Esophagus mucosa (tissue), 1 donor: ENCODE measurements around the gene PIM3. TPM values are rescaled to one million over a fixed set of nuclear protein-coding genes. Genes with fewer than 3 reads are reported as not detected.
"Not testable (repeated sequence)": the region's sequence is repeated elsewhere in the genome, so short reads cannot be mapped to it uniquely, and the experiment has no call there.

ENCODE experiments used
- ATAC-seq: fragments of 200-7000 bp; cut with Tn5 transposase; one replicate; pipeline ENCODE4 v1.9.1; 2020
- total RNA-seq: library from RNA; stranded (reverse); gene quantifications from one replicate; pipeline ENCODE4 v1.2.4, GENCODE V29; 2023
- donor health status: DM: yes; HTN: yes; CAD: no.

Gene PIM3
- total RNA-seq, 1 donor from 2014 or later, result 50.5 TPM

GRCh38 chr22:49943771-49944398 is 16.7 kb upstream of the PIM3 start:
- ATAC-seq, result no peak

- no peak for ATAC-seq
These were observed 16.1 kb upstream of the PIM3 start for GRCh38 chr22:49944399-49944891.

DNA sequence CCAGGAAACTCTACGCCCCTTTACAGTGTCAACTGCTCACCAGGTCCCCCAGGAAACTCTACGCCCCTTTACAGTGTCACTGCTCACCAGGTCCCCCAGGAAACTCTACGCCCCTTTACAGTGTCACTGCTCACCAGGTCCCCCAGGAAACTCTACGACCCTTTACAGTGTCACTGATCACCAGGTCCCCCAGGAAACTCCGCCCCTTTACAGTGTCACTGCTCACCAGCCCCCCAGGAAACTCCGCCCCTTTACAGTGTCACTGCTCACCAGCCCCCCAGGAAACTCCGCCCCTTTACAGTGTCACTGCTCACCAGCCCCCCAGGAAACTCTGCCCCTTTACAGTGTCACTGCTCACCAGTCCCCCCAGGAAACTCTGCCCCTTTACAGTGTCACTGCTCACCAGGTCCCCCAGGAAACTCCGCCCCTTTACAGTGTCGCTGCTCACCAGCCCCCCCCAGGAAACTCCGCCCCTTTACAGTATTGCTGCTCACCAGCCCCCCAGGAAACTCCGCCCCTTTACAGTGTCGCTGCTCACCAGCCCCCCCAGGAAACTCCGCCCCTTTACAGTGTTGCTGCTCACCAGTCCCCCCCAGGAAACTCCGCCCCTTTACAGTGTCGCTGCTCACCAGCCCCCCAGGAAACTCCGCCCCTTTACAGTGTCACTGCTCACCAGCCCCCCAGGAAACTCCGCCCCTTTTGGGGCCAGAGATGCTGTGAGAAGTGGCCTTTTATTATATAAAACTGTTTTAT is 15.4 kb upstream of the PIM3 start:
- ATAC-seq, result not testable (repeated sequence)

GRCh38 chr22:49946612-49947295 is 13.8 kb upstream of the PIM3 start:
- ATAC-seq, result no peak

GRCh38 chr22:49947296-49947622 is 13.3 kb upstream of the PIM3 start:
- ATAC-seq, result no peak

- peak; percentile 11 for ATAC-seq
These were observed 12.2 kb upstream of the PIM3 start for GRCh38 chr22:49948116-49948957.

DNA sequence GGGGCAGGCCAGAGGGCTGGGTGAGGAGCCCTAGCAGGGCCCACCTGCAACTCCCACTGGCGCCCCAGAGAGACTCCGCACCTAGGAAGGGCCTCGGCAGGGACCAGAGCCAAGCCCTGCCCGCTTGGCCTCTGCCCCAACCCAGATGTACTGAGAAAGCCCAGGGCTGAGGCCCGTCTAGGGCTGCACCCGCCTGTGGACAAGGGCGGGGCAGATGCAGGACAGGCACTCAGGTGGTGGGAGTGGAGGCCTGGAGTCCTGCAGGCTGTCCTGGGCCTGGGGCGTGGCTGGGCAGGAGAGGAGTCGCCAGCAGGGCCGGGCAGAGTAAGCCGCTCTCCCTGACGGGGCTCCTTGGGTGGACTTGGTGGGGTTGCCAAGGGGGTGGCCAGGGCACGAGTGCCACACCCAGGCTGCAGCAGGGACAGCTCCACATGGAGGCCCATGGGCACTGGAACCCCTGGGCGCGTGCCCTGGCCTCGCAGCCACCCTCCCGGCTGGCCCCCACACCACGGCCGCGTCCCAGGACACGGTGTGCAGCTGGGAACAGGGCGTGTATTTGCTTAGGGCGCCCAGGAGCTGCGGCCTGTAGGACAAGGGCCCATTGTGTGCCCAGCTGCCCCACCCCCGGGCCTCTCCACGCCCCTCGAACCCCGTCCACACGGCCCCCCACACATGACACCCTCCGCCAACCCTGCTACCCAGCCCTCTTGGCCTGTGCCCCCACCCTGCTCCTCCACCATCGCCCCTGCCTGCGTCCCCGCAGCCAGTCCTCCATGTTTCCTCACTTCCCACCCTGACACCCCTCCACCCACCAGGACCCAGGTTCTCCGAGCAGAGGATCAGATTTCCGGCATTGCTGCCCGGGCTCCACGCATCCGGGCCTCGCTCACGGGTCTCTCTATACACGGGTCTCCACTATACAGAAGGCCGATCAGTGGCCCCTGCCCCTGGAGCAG is 11.3 kb upstream of the PIM3 start:
- peak; percentile 69 for ATAC-seq

GRCh38 chr22:49949914-49950292 is 10.7 kb upstream of the PIM3 start:
- ATAC-seq, result no peak

DNA sequence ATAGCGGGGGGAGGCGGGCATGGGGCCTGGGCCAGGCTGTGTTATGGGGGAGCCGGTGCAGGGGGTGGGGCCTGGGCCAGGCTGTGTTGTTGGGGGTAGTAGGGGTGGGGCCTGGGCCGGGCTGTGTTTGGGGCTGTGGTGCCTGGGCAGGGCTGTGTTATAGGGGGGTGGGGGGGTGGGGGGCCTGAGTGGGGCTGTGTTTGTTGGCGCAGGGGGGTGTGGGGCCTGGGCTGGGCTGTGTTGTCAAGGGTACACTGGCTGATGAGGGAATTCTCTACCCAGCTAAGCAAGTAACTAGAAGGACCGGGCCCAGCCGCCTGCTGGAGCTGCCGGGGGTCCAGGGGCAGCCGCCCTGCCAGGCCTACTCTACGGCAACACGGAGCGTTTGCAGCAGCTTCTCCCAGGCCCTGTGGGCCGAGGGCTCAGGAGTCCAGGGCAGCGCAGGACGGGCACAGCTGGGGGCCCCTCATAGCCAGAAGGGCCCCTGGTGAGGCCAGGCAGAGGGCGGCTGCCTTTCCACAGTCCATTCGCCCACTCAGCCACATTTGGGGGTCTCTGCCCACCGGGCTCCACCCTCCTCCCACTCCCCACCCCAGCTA is 10.1 kb upstream of the PIM3 start:
- ATAC-seq, result no peak

GRCh38 chr22:49951000-49951677 is 9.4 kb upstream of the PIM3 start:
- peak; percentile 76 for ATAC-seq

DNA sequence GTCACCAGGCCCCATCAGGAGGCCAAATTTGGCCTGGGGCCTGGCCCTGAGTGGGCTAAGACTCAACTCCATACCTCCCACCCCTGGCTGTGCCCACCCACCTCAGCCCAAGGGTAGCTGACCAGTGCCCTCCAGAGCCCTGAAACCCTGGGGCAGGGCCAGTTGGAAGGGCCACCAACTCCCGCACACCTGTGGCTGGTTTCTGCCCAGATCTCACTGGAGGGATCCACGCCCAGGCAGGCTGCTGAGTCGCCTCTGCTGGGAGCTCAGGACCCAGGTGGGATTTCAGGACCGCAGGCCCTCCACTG is 8.9 kb upstream of the PIM3 start:
- ATAC-seq, result no peak

DNA sequence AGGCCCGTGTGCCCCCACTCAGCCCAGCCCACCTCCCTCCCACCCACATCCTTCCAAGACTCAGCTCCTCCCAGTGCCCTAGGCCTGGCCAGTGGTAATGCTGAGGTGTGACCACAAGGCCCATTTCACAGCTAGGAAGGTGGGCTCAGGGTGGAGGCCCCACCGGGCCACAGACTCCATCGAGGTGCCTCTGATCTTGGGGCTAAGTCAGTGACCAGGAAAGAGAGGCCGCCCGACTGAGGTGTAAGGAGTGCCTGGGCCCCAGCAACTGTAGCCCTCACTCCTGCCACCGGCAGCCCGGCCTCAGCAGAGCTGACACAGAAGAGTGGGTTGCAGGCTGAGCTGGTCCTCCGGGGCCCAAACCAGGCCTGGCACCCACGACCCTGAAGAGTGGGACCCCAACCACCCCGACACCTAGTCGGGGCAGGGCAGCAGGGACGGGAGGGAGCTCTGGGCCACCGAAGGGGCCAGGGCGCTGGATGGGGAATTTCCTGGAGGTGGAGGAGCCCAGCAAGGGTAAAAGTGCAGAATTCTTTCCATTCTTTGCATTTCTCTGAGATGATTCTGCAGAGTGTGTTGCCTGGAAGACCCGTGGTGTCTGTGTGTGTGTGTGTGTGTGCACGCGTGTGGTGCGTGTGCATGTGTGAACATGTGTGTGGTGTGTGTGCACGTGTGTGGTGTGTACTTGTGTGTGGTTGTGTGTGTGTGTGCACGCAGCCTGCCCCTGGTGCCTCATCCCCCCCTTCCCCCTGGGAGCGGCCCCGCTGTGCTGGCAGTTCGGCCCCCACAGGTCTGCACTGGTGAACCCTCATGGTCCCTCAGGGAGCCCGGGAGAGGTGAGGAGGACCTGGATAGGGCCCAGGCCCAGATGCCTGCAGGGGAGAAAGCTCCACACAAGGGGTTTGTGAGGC is 8.3 kb upstream of the PIM3 start:
- no peak for ATAC-seq

DNA sequence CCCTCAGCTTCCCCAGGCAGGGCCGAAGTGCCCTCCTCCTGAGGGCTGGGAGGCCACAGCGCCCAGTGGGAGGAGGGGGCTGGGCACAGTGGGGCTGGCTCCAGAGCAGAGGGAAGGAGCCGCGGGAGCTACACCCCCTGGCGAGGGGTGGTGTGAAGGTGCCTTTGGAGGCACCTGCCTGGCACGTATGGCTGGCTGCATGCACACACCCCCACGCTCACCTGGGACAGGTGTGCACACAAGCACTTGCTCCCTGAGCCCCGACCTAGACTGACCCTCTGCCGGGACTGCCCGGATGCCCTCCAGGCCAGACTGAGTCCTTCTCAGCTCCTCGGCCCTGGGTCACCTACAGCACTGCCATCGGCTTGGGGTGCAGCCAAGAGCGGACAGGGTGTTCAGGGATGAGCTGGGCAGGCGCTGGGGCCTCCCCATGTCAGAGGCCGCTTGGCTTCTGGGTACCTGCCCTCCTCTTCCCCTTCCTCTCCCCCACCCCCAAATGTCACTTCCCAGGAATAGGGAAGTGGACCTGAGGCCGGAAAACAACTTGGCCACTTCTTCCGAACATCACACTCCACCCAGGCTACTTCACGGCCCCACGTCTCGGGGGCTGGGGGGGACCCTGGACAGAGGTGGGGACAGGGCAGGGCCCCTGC is 7.4 kb upstream of the PIM3 start:
- ATAC-seq, result no peak

DNA sequence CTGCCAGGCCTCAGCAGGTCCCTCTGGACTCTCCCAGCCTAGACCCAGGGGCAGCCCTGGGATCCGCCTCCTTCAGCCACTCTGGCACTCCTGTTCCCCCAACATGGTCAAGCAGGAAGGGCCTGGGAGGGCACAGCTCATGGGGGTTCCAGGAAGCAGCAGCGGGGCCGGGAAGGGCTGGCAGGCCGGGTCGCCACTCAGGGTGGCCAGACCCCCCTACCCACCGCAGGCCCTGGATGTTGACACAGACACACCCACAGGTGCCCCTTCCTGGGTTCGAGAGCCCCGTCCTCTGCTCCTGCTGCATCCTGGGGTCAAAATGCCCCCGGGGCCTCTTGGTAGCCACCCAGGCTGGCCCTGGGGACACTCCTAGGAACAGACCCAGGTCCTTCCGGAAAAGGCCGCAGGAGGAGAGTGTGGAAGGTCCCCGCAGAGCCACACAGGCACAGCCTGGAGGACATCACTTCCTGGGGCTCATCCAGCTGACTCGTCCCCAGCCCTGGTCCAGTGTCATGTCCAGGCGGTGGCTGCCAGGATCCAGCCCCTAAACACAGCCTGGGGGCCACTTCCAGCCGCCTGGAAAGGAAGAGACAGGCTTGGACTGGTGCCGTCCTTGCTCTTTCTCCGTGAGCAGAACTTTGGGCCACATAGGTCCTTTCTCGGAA is 6.8 kb upstream of the PIM3 start:
- no peak for ATAC-seq

DNA sequence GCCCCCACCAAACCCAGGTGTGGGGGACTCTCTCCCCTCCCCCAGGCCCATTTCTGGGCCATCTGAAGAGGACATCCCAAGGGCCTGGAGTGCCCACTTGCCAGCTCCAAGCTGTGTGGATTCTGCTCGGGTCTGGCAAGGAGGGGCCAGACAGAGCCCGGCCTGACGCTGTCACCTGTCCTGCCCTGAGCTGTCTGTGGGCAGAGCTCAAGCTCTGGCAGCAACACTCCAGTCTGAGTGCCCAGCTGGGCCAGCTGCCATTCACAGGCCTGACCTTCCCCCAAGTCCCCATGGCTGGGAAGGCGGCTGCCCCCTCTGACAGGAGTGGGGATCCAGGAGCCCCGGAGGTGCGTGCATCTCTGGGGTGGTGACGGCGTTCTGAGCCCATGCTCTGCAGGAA is 6.2 kb upstream of the PIM3 start:
- no peak for ATAC-seq

DNA sequence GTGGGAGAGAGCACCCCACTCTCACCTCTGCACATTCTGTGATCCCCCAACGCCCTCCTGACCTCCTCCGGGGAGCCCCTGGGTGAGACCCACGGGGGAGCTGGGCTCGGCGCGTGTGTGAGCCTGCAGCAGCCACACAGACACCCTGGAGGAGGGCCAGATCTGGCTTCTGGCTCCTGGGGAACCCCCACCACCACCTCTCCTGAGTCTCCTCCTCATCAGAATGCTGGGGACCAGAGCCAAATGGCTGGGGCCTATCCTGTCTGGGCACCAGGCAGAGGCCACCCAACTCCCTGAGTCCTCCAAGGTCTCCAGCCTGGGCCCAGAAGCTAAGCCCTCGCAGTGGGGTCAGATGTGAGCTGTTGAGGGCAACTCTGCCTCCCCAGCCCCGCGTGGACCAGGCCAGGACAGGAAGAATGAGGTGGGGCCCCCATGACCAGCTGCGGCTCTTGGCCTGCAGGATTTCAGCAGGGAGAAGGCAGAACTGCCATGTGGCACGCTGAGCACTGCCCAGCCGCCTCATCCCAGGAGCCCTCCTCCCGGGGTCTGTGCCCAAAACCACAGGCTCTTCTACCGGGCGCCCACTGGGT is 5.5 kb upstream of the PIM3 start:
- no peak for ATAC-seq

- no peak for ATAC-seq
These were observed 4.8 kb upstream of the PIM3 start for GRCh38 chr22:49955581-49956417.
